ENCODE measurements around the gene DDTL.
A peak's percentile ranks its signal among the peaks of the same experiment; 100 is the strongest.

Gene DDTL

DNA sequence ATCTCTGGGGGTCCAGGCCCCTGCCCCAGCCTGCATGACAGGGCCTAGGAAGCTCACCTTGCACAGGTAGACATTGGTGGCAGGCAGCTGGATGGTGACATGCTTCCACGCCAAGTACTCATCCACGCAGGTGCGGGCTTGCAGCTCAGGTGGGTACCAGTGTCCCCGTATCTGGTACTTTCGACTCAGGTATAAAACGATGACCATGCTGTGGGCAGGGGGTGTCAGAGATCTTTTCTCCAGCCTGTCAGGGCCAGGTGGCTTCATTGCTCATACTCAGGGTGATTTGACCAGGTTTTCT, 40.2 kb downstream of the DDTL start:
- Histone ChIP-seq H3K4me1 (ENCODE audit: control insufficient read depth, insufficient read depth, low read length) (peaks cover 16% of the 10 kb centered on the region), H3K36me3 (ENCODE audit: control insufficient read depth in 2 of 2, insufficient read depth in 2 of 2, low read length in 2 of 2) (no peaks in the 10 kb centered on the region), H3K27me3 (ENCODE audit: control insufficient read depth in 1 of 2, insufficient read depth in 2 of 2, low read length in 2 of 2) (peaks cover 0 to 2% of the 10 kb centered on the region in 2 donors), H3K9ac (ENCODE audit: low read length in 2 of 2) (no peak overlapping the region), H3K27ac (ENCODE audit: low read length) (no peak overlapping the region), H3K9me3 (ENCODE audit: control insufficient read depth in 2 of 2, low read length in 2 of 2) (no peaks in the 10 kb centered on the region), H3K4me3 (ENCODE audit: low read length in 2 of 2) (no peak overlapping the region)

DNA sequence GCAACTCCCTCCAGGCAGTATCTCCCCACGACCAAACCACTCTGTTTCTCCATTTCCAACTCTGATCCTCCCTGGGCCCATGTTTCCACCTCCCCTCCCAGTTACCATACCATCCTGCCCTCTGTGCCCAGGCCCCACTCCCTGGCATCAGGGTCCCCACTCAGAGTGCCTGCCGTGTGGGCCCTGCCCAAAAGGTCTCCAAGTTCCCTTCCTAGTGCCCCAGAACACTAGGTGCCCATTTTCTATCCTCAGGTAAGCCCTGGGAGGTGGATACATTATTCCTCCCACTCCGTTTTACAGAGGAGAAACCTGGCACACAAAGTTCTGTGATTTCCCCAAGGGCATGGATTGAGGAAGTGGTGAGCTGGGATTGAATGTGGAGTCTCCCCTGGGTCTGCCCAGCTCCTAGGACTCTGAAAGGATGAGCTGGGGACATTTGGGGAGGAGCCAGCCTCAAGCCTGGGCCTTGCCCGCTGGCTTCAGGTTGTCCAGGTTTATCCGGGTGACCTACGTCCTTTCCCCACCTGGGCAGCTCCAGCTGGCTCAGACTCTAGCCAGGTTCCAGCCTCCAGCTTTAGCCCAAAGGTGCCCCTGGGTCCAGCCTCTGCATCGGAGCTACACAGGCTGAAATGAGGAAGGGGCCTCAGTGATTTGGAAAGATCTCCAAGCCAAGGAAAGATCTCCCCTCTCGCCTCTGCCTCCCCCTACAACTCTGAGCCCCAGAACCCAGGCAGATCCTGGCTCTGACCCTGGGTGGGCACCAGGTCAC, 40.7 kb downstream of the DDTL start:
- Histone ChIP-seq H3K4me3 (ENCODE audit: low read length in 2 of 2) (no peak overlapping the region), H3K9me3 (ENCODE audit: control insufficient read depth in 2 of 2, low read length in 2 of 2) (no peaks in the 10 kb centered on the region), H3K4me1 (ENCODE audit: control insufficient read depth, insufficient read depth, low read length) (peaks cover 22% of the 10 kb centered on the region), H3K9ac (ENCODE audit: low read length in 2 of 2) (no peak overlapping the region), H3K27ac (ENCODE audit: low read length) (no peak overlapping the region), H3K36me3 (ENCODE audit: control insufficient read depth in 2 of 2, insufficient read depth in 2 of 2, low read length in 2 of 2) (no peaks in the 10 kb centered on the region), H3K27me3 (ENCODE audit: control insufficient read depth in 1 of 2, insufficient read depth in 2 of 2, low read length in 2 of 2) (peaks cover 0 to 2% of the 10 kb centered on the region in 2 donors)

DNA sequence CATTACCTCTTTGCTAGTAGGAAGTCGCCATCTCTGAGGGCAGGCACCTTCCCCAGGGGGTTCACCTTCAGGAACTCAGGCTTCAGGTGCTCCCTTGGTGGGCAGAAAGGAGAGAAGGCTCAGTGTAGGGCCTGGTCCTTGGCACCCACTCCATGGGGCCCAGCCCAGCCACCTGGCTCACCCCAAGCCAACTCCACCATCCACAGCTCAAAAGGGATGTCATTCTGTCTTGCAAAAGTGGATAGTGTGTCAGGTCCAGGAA, 41.3 kb downstream of the DDTL start:
- H3K9me3 ChIP-seq (ENCODE audit: control insufficient read depth in 2 of 2, low read length in 2 of 2), result no peaks in the 10 kb centered on the region
- peaks cover 22% of the 10 kb centered on the region for H3K4me1 ChIP-seq (ENCODE audit: control insufficient read depth, insufficient read depth, low read length)
- no peak overlapping the region for H3K27ac ChIP-seq (ENCODE audit: low read length)
- no peak overlapping the region for H3K9ac ChIP-seq (ENCODE audit: low read length in 2 of 2)
- no peaks in the 10 kb centered on the region for H3K36me3 ChIP-seq (ENCODE audit: control insufficient read depth in 2 of 2, insufficient read depth in 2 of 2, low read length in 2 of 2)
- H3K4me3 ChIP-seq (ENCODE audit: low read length in 2 of 2), result no peak overlapping the region
- H3K27me3 ChIP-seq (ENCODE audit: control insufficient read depth in 1 of 2, insufficient read depth in 2 of 2, low read length in 2 of 2), result peaks cover 0 to 2% of the 10 kb centered on the region in 2 donors

DNA sequence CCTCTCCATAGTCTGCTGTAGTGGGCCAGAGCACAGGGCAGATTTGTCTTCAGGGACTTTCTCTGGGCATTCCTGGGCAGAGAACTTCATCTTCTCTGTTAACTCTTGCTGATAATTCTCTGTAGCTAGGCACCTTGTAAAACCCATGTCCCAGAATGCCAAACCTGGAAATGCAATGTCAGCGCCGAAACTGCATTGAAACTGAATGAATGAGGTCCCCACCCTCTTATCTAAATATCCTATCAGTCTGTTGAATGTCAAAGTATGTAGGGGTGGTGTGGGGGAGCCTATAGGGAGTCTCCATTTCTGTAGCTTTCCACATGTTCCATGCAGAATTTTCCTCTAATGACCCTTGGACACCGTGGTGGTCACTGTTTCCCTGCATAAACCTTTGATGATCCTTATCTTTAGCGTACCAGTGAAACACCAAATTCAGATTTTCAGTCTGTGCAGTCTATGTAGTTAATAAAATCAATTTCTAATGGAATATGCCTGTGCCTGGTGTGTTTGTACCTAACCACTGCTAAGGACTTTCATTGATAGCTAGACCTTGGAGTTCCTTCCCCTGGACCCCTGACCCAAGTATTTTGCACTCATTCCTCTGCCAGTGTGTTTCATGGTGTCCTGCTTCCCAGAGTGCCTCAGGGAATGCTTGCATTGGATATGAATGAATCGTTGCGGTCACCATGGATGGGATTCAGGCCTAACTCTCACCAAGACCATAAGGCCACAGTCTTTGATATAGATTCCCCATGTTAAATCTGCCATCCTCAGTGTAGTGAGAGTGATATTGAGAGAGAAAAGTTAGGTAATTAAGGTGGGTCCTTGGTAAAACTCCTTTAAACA, 41.9 kb downstream of the DDTL start:
- no peaks in the 10 kb centered on the region for H3K9me3 ChIP-seq (ENCODE audit: control insufficient read depth in 2 of 2, low read length in 2 of 2)
- H3K9ac ChIP-seq (ENCODE audit: low read length in 2 of 2), result no peak overlapping the region
- no peak overlapping the region for H3K4me3 ChIP-seq (ENCODE audit: low read length in 2 of 2)
- H3K36me3 ChIP-seq (ENCODE audit: control insufficient read depth in 2 of 2, insufficient read depth in 2 of 2, low read length in 2 of 2), result no peaks in the 10 kb centered on the region
- peaks cover 0 to 2% of the 10 kb centered on the region in 2 donors for H3K27me3 ChIP-seq (ENCODE audit: control insufficient read depth in 1 of 2, insufficient read depth in 2 of 2, low read length in 2 of 2)
- peaks cover 22% of the 10 kb centered on the region for H3K4me1 ChIP-seq (ENCODE audit: control insufficient read depth, insufficient read depth, low read length)
- H3K27ac ChIP-seq (ENCODE audit: low read length), result no peak overlapping the region

DNA sequence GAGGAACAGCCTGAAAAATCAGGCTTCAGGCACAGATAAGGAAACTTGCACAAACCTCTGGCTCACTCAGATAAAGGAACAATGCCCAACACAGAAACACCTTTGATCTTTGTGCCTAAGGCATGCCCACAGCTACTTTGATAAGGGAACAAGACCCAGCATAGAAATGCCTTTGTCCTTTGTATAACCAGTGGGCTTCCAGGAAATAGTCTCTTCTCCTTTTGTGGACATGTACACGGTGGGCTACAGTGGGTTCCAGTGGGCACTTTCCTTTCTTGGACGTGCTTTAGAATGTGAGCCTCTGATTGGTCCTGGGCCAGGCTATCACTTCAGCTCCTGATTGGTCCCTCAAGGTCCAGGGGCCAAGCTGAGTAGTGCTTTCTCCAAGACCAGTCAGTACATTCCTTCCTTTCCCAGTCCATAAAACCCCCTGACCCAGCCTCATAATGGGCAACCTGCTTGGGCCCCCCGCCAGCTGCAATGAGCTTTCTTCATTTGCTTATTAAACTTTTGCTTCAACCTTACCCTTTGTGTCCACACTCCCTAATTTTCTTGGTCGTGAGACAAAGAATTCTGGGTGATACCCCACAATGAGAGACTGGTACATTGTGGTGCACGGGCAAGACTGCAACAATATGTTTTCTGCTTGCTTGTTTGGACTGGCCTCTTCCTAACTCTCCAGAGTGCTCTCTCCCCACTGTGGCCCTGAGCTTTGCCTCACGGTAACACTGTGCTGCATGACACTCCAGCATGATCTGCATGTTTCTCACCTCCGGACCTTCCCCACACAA, 42.7 kb downstream of the DDTL start:
- no peaks in the 10 kb centered on the region for H3K36me3 ChIP-seq (ENCODE audit: control insufficient read depth in 2 of 2, insufficient read depth in 2 of 2, low read length in 2 of 2)
- no peak overlapping the region for H3K27ac ChIP-seq (ENCODE audit: low read length)
- H3K4me1 ChIP-seq (ENCODE audit: control insufficient read depth, insufficient read depth, low read length), result peaks cover 22% of the 10 kb centered on the region
- H3K4me3 ChIP-seq (ENCODE audit: low read length in 2 of 2), result no peak overlapping the region
- H3K9ac ChIP-seq (ENCODE audit: low read length in 2 of 2), result no peak overlapping the region
- no peaks in the 10 kb centered on the region for H3K9me3 ChIP-seq (ENCODE audit: control insufficient read depth in 2 of 2, low read length in 2 of 2)
- H3K27me3 ChIP-seq (ENCODE audit: control insufficient read depth in 1 of 2, insufficient read depth in 2 of 2, low read length in 2 of 2), result peaks cover 0 to 2% of the 10 kb centered on the region in 2 donors

DNA sequence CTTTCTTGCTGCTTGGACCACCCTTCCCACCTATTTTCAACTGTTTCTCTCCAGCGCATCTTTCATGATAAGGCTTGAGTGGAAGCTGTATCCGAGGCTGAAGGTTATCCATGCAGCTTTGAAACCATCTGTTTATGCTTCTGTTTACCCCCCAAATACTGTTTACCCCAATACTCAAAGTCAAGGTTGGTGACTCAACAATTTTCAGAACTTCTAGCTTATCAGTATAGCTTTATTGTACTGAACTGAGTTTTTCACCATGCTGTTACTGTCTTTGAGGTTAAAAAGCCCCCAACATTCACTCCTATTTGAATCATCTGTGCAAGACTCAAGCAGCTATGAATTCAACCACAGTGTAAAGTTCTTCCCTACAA, 43.3 kb downstream of the DDTL start:
- Histone ChIP-seq H3K9me3 (ENCODE audit: control insufficient read depth in 2 of 2, low read length in 2 of 2) (no peaks in the 10 kb centered on the region), H3K4me3 (ENCODE audit: low read length in 2 of 2) (no peak overlapping the region), H3K9ac (ENCODE audit: low read length in 2 of 2) (no peak overlapping the region), H3K36me3 (ENCODE audit: control insufficient read depth in 2 of 2, insufficient read depth in 2 of 2, low read length in 2 of 2) (no peaks in the 10 kb centered on the region), H3K27me3 (ENCODE audit: control insufficient read depth in 1 of 2, insufficient read depth in 2 of 2, low read length in 2 of 2) (peaks cover 0 to 2% of the 10 kb centered on the region in 2 donors), H3K4me1 (ENCODE audit: control insufficient read depth, insufficient read depth, low read length) (peaks cover 21% of the 10 kb centered on the region), H3K27ac (ENCODE audit: low read length) (no peak overlapping the region)

DNA sequence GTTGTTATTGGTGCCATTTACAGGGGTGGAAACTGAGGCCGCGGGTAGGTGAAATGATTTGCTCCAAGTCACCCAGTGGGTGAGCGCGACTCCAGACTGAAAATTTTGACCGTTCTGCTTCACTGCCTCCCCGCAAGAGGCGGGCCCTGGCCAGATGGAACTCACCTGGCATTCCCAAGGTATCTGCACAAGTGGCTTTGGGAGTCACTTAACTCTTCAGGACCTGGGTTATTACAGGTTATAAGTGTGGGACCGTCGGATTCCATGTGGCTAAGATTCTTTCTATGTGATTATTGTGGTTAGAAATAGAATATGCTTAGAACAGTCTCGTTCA, 45.0 kb downstream of the DDTL start:
- Histone ChIP-seq H3K4me1 (ENCODE audit: control insufficient read depth, insufficient read depth, low read length) (peaks cover 12% of the 10 kb centered on the region), H3K27ac (ENCODE audit: low read length) (peak overlapping the region; percentile 55), H3K36me3 (ENCODE audit: control insufficient read depth in 2 of 2, insufficient read depth in 2 of 2, low read length in 2 of 2) (no peaks in the 10 kb centered on the region), H3K4me3 (ENCODE audit: low read length in 2 of 2) (peak overlapping the region; percentile 86 to 89), H3K27me3 (ENCODE audit: control insufficient read depth in 1 of 2, insufficient read depth in 2 of 2, low read length in 2 of 2) (peaks cover 0 to 2% of the 10 kb centered on the region in 2 donors), H3K9ac (ENCODE audit: low read length in 2 of 2) (peak overlapping the region; percentile 84 to 86), H3K9me3 (ENCODE audit: control insufficient read depth in 2 of 2, low read length in 2 of 2) (no peaks in the 10 kb centered on the region)

DNA sequence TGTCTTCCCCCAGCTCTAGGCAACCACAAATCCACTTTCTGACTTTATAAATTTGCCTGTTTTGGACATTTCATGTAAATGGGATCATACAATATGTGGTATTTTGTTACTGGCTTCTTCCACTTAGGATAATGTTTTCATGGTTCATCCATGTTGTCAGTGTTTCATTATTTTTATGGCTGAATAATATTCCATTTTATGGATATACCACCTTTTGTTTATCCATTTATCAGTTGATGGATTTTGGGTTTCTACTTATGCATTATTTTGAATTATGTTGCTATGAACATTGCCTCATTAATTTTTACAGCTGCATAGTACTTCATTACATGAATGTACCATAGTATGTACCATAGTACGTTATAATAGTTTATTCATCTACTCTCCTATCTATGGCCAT, 49.5 kb downstream of the DDTL start:
- H3K4me1 ChIP-seq (ENCODE audit: control insufficient read depth, insufficient read depth, low read length), result peaks cover 12% of the 10 kb centered on the region
- no peak overlapping the region for H3K9ac ChIP-seq (ENCODE audit: low read length in 2 of 2)
- no peak overlapping the region for H3K27ac ChIP-seq (ENCODE audit: low read length)
- no peaks in the 10 kb centered on the region for H3K9me3 ChIP-seq (ENCODE audit: control insufficient read depth in 2 of 2, low read length in 2 of 2)
- no peaks in the 10 kb centered on the region for H3K27me3 ChIP-seq (ENCODE audit: control insufficient read depth in 1 of 2, insufficient read depth in 2 of 2, low read length in 2 of 2)
- no peak overlapping the region for H3K4me3 ChIP-seq (ENCODE audit: low read length in 2 of 2)
- H3K36me3 ChIP-seq (ENCODE audit: control insufficient read depth in 2 of 2, insufficient read depth in 2 of 2, low read length in 2 of 2), result peaks cover 2 to 3% of the 10 kb centered on the region in 2 donors

DNA sequence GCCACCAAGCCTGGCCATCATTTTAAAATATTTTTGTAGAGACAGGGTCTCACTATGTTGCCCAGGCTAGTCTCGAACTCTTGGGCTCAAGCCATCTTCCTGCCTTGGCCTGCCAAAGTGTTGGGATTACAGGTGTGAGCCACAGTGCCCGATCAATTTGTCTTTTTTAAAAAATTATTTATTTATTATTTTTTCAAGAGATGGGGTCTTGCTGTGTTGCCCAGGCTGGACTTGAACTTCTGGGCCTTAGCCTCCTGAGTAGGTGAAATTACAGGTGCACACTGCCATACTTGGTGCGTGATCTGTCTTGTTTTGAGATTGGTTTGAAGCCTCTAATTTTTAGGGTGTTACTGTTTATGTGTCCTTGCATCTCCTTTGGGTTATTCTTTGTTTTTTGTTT, 54.6 kb downstream of the DDTL start:
- Histone ChIP-seq H3K27ac (ENCODE audit: low read length) (no peak overlapping the region), H3K9ac (ENCODE audit: low read length in 2 of 2) (no peak overlapping the region), H3K4me3 (ENCODE audit: low read length in 2 of 2) (no peak overlapping the region), H3K27me3 (ENCODE audit: control insufficient read depth in 1 of 2, insufficient read depth in 2 of 2, low read length in 2 of 2) (no peaks in the 10 kb centered on the region), H3K36me3 (ENCODE audit: control insufficient read depth in 2 of 2, insufficient read depth in 2 of 2, low read length in 2 of 2) (peaks cover 2 to 3% of the 10 kb centered on the region in 2 donors), H3K4me1 (ENCODE audit: control insufficient read depth, insufficient read depth, low read length) (no peaks in the 10 kb centered on the region), H3K9me3 (ENCODE audit: control insufficient read depth in 2 of 2, low read length in 2 of 2) (no peaks in the 10 kb centered on the region)

All from stomach smooth muscle (tissue), 2 donors.